ENCODE results near the gene CTNNA3. TPM values are rescaled to one million over a fixed set of nuclear protein-coding genes. Genes with fewer than 3 reads are reported as not detected.

The CTNNA3 gene
- total RNA-seq, 4 donors from 2014 or later, result 0.47 to 3.3 (median 0.80) TPM; not detected in 1

GRCh38 chr10:66283064-66283463 lies 1412.9 kb downstream of the CTNNA3 start:
- H3K27me3 ChIP-seq, result no peaks in the 10 kb centered on the region
- DNase-seq, result no peak

GRCh38 chr10:66281327-66281726 lies 1414.7 kb downstream of the CTNNA3 start:
- TF ChIP-seq, protein P1, sequence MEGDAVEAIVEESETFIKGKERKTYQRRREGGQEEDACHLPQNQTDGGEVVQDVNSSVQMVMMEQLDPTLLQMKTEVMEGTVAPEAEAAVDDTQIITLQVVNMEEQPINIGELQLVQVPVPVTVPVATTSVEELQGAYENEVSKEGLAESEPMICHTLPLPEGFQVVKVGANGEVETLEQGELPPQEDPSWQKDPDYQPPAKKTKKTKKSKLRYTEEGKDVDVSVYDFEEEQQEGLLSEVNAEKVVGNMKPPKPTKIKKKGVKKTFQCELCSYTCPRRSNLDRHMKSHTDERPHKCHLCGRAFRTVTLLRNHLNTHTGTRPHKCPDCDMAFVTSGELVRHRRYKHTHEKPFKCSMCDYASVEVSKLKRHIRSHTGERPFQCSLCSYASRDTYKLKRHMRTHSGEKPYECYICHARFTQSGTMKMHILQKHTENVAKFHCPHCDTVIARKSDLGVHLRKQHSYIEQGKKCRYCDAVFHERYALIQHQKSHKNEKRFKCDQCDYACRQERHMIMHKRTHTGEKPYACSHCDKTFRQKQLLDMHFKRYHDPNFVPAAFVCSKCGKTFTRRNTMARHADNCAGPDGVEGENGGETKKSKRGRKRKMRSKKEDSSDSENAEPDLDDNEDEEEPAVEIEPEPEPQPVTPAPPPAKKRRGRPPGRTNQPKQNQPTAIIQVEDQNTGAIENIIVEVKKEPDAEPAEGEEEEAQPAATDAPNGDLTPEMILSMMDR (IDR thresholded peaks at IDR 0.05), result no peak
- TF ChIP-seq POLR2A (IDR thresholded peaks at IDR 0.05), result no peak
- no peaks in the 10 kb centered on the region for H3K36me3 ChIP-seq
- H3K27ac ChIP-seq, result no peak overlapping the region
- no peaks in the 10 kb centered on the region for H3K9me3 ChIP-seq
- H3K4me3 ChIP-seq, result no peak overlapping the region
- no peak for DNase-seq
- H3K27me3 ChIP-seq, result no peaks in the 10 kb centered on the region
- no peaks in the 10 kb centered on the region for H3K4me1 ChIP-seq

More at GRCh38 chr10:66283064-66283463, 1412.9 kb downstream of the CTNNA3 start:
- H3K4me1 ChIP-seq, result no peaks in the 10 kb centered on the region
- no peak for TF ChIP-seq POLR2A (IDR thresholded peaks at IDR 0.05)
- TF ChIP-seq, protein P1 (IDR thresholded peaks at IDR 0.05), result no peak
- H3K36me3 ChIP-seq, result no peaks in the 10 kb centered on the region
- no peak overlapping the region for H3K4me3 ChIP-seq
- no peak overlapping the region for H3K27ac ChIP-seq
- no peaks in the 10 kb centered on the region for H3K9me3 ChIP-seq

DNA sequence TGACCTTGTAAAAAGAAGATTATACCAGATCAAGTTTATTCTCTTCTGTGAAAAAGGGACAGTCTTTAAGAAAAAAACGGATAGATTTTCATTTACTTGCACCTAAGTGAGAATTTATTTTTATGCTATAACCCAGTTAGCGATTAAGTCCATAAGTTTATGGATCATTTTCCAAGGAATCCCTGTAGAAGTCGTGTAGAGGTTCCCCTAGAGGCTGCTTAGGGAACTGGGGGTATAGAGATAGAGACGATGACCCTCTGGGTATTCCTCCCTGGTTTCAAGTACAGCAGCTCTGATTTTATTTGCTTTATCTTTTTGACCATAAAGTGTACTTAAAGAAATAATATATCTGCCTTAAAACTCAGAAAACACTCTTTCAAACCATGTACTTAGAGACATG lies 1418.5 kb downstream of the CTNNA3 start:
- H3K27ac ChIP-seq, result no peak overlapping the region
- H3K36me3 ChIP-seq, result no peaks in the 10 kb centered on the region
- no peaks in the 10 kb centered on the region for H3K9me3 ChIP-seq
- H3K27me3 ChIP-seq, result no peaks in the 10 kb centered on the region
- DNase-seq, result no peak
- no peak for TF ChIP-seq POLR2A (IDR thresholded peaks at IDR 0.05)
- TF ChIP-seq, protein P1 (IDR thresholded peaks at IDR 0.05), result no peak
- no peak overlapping the region for H3K4me3 ChIP-seq
- no peaks in the 10 kb centered on the region for H3K4me1 ChIP-seq

- H3K27me3 ChIP-seq, result no peaks in the 10 kb centered on the region
- H3K4me3 ChIP-seq, result no peak overlapping the region
- no peak overlapping the region for H3K27ac ChIP-seq
- H3K9me3 ChIP-seq, result no peaks in the 10 kb centered on the region
- no peak for DNase-seq
- no peaks in the 10 kb centered on the region for H3K36me3 ChIP-seq
- no peaks in the 10 kb centered on the region for H3K4me1 ChIP-seq
- TF ChIP-seq, protein P1 (IDR thresholded peaks at IDR 0.05), result no peak
- TF ChIP-seq POLR2A (IDR thresholded peaks at IDR 0.05), result no peak
These were observed 1422.0 kb downstream of the CTNNA3 start for GRCh38 chr10:66273966-66274519.

DNA sequence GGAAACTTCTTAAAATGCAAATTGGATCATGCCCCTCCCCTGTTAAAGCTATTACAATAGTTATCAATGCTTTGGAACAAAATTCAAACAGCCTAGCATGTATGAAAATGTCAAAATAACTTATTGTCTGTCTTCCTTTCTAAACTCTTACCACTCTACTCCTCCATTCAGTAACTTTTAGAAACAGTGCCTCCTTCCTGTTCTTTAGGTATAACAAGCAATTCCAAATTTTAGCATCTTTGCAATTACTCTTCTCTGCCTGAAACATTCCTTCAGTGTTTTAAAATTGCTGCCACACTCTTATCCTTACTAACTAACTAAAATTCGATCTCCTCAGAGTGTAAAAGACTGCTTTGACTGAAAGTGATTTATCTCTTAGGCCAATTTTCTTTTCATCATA lies 1430.6 kb downstream of the CTNNA3 start:
- Histone ChIP-seq H3K27me3 (no peaks in the 10 kb centered on the region), H3K4me1 (no peaks in the 10 kb centered on the region), H3K9me3 (no peaks in the 10 kb centered on the region), H3K36me3 (no peaks in the 10 kb centered on the region), H3K4me3 (no peak overlapping the region), H3K27ac (no peak overlapping the region)
- TF ChIP-seq POLR2A (IDR thresholded peaks at IDR 0.05), result no peak
- TF ChIP-seq, protein P1 (IDR thresholded peaks at IDR 0.05), result no peak
- no peak for DNase-seq

DNA sequence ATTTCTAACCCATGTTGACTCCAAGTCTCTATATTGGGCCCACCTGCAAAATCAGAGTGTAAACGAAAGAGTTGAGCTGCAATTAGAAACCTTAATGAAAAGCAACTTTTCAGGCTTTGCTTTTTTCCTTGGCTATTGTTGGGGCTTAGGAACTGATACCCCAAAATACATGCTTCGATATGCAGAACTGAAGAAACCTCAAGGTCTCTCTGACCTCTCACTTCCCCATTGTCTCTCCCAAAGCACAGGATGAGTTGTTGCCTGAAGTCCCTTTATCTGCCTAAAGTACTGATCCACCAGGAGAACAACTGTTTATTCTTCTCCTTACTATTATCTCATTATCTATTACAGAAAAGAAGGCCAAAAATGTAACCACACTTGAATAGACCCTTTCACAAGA lies 1436.2 kb downstream of the CTNNA3 start:
- TF ChIP-seq POLR2A (IDR thresholded peaks at IDR 0.05), result no peak
- TF ChIP-seq, protein P1 (IDR thresholded peaks at IDR 0.05), result no peak
- DNase-seq, result no peak
- H3K27me3 ChIP-seq, result no peaks in the 10 kb centered on the region
- H3K4me1 ChIP-seq, result no peaks in the 10 kb centered on the region
- no peak overlapping the region for H3K27ac ChIP-seq
- no peaks in the 10 kb centered on the region for H3K36me3 ChIP-seq
- no peaks in the 10 kb centered on the region for H3K9me3 ChIP-seq
- no peak overlapping the region for H3K4me3 ChIP-seq
